ENCODE results near the gene SLC37A1. TPM values are rescaled to one million over a fixed set of nuclear protein-coding genes. Genes with fewer than 3 reads are reported as not detected.

The SLC37A1 gene
- total RNA-seq, 1 donor from 2014 or later: 21.6 TPM

- no peak overlapping the region for H3K27ac ChIP-seq
- DNase-seq (peak; percentile 8), ATAC-seq (no peak)
- peaks cover 23% of the 10 kb centered on the region for H3K27me3 ChIP-seq
- H3K4me1 ChIP-seq: peaks cover 4% of the 10 kb centered on the region
- intact Hi-C loops (cut with DNase I): no loop called here
- H3K36me3 ChIP-seq: no peaks in the 10 kb centered on the region
- TF ChIP-seq, protein P1, sequence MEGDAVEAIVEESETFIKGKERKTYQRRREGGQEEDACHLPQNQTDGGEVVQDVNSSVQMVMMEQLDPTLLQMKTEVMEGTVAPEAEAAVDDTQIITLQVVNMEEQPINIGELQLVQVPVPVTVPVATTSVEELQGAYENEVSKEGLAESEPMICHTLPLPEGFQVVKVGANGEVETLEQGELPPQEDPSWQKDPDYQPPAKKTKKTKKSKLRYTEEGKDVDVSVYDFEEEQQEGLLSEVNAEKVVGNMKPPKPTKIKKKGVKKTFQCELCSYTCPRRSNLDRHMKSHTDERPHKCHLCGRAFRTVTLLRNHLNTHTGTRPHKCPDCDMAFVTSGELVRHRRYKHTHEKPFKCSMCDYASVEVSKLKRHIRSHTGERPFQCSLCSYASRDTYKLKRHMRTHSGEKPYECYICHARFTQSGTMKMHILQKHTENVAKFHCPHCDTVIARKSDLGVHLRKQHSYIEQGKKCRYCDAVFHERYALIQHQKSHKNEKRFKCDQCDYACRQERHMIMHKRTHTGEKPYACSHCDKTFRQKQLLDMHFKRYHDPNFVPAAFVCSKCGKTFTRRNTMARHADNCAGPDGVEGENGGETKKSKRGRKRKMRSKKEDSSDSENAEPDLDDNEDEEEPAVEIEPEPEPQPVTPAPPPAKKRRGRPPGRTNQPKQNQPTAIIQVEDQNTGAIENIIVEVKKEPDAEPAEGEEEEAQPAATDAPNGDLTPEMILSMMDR (IDR thresholded peaks at IDR 0.05): no peak
- no peaks in the 10 kb centered on the region for H3K9me3 ChIP-seq
- no peak overlapping the region for H3K4me3 ChIP-seq
These were observed 108.1 kb downstream of the SLC37A1 start for GRCh38 chr21:42621819-42622177.

- TF ChIP-seq, protein P1 (IDR thresholded peaks at IDR 0.05): no peak
- peak; percentile 9 for DNase-seq
- H3K4me1 ChIP-seq: peaks cover 4% of the 10 kb centered on the region
- no peak overlapping the region for H3K4me3 ChIP-seq
- no peak for ATAC-seq
- intact Hi-C loops (cut with DNase I): no loop called here
- H3K9me3 ChIP-seq: no peaks in the 10 kb centered on the region
- peaks cover 18% of the 10 kb centered on the region for H3K27me3 ChIP-seq
- H3K27ac ChIP-seq: no peak overlapping the region
- no peaks in the 10 kb centered on the region for H3K36me3 ChIP-seq
These were observed 108.6 kb downstream of the SLC37A1 start for GRCh38 chr21:42622284-42622683.

GRCh38 chr21:42623694-42624093 is 110.0 kb downstream of the SLC37A1 start:
- Histone ChIP-seq H3K27ac (no peak overlapping the region), H3K36me3 (no peaks in the 10 kb centered on the region), H3K9me3 (no peaks in the 10 kb centered on the region), H3K4me3 (no peak overlapping the region), H3K4me1 (peaks cover 4% of the 10 kb centered on the region), H3K27me3 (peaks cover 14% of the 10 kb centered on the region)
- ATAC-seq (no peak), DNase-seq (peak; percentile 36)
- TF ChIP-seq, protein P1 (IDR thresholded peaks at IDR 0.05): no peak
- intact Hi-C loops (cut with DNase I): no loop called here

- H3K27me3 ChIP-seq: peaks cover 11% of the 10 kb centered on the region
- H3K9me3 ChIP-seq: no peaks in the 10 kb centered on the region
- DNase-seq: peak; percentile 33
- peak; percentile 57 for ATAC-seq
- no peak overlapping the region for H3K27ac ChIP-seq
- no peak overlapping the region for H3K4me3 ChIP-seq
- peaks cover 4% of the 10 kb centered on the region for H3K4me1 ChIP-seq
- intact Hi-C loops (cut with DNase I): no loop called here
- TF ChIP-seq, protein P1 (IDR thresholded peaks at IDR 0.05): no peak
- no peaks in the 10 kb centered on the region for H3K36me3 ChIP-seq
These were observed 110.6 kb downstream of the SLC37A1 start for GRCh38 chr21:42624095-42624790.

GRCh38 chr21:42624936-42625335 is 111.3 kb downstream of the SLC37A1 start:
- no peaks in the 10 kb centered on the region for H3K36me3 ChIP-seq
- H3K27ac ChIP-seq: no peak overlapping the region
- DNase-seq: peak; percentile 13
- no peaks in the 10 kb centered on the region for H3K9me3 ChIP-seq
- no peak overlapping the region for H3K4me3 ChIP-seq
- no peak for ATAC-seq
- peaks cover 4% of the 10 kb centered on the region for H3K4me1 ChIP-seq
- H3K27me3 ChIP-seq: peaks cover 5% of the 10 kb centered on the region
- intact Hi-C loops (cut with DNase I): no loop called here
- TF ChIP-seq, protein P1 (IDR thresholded peaks at IDR 0.05): no peak

Measured in upper lobe of right lung (tissue), 1 donor.